NCI-H69 (cell line): ENCODE results near the gene NFX1.

Experiments
- DNase-seq: peaks from one replicate; lab custom pipeline; 2025; lab: John Stamatoyannopoulos, UW

The NFX1 gene

DNA sequence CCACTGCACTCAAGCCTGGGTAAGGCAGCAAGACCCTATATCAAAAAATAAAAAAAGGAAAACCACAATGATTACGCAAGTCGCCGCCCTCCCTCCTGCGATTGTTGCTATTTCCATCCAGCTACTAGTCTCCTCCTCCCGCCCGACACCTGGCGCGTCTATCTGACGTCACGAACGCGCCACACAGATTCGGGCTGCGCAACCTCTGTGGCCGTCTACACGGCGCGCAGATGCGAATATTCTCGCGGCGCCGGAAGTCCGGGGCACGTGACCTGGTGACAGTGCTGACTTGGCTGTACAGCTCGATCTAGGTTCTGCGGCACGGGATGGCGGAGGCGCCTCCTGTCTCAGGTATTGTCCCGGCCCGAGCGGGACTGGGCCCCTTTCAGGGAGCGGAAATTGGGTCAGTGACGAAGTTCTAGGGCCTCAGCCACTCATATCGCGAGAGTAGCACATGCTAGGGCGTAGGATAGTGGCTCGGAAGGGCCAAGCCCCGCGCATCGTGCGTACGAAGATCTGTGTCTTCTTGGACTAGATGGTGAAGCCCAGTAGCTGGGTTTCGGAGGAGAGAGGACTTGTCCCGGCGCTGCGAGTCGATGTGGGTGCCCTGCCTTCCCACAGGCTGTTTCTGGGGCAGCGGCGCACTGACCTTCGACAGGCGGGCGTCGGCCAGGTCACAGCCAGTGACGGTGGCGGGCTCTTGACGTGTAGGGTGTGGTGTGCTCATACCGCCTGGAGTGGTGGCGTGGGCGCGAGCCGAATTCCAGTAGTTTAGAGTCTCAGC, at the start of gene NFX1:
Gene NFX1, plus strand, starts transcription at position 270 of the 784 bp plus-strand sequence. Its CDS starts 57 bp downstream, at position 327.
- DNase-seq, result peak; percentile 99

DNA sequence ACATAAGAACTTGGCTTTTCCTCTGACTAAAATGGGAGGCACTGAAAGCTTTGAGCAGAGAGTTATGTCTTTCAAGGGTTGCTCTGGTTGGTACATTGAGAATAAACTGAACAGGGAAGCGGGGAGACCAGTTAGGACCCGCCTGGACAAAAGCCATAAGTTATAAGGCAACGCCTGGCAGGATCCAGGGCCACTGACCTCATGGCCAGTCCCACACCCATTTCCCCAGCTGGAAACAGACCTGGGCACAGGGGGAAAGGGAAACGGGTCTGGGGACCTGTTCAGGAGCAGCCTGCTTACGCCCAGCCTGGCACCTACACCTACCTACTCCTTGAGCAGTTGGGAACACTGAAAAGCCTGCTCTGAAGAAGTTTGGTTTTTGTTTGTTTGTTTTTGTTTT, 49.0 kb upstream of the NFX1 start:
- no peak for DNase-seq

DNA sequence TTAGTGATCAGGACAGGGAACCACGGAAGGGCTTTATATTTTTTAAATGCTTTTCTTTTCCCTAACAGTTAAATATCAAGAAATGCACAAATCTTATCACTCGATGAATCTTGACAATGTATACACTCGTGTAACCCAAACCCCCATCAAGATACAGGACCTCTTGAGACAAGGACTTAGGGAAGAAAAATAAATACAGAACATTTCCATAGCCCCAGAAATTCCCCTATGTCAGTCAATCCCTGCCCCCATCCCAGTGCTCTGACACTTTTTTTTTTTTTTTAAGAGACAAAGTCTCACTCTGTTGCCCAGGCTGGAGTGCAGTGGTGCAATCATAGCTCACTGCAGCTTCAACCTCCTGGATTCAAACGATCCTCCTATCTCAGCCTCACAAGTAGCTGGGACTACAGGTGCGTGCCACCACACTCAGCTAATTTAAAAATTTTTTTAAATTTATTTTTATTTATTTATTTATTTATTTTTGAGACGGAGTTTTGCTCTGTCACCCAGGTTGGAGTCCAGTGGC, 47.6 kb upstream of the NFX1 start:
- no peak for DNase-seq

GRCh38 chr9:33244137-33244784, 46.1 kb upstream of the NFX1 start:
- no peak for DNase-seq

GRCh38 chr9:33245341-33245740, 45.0 kb upstream of the NFX1 start:
- no peak for DNase-seq

- DNase-seq, result no peak
Measured at GRCh38 chr9:33246269-33246860, 44.0 kb upstream of the NFX1 start.

GRCh38 chr9:33248606-33249005, 41.7 kb upstream of the NFX1 start:
- DNase-seq, result no peak

GRCh38 chr9:33249087-33249658, 41.1 kb upstream of the NFX1 start:
- peak; percentile 36 for DNase-seq

- no peak for DNase-seq
Measured at GRCh38 chr9:33249983-33250382, 40.3 kb upstream of the NFX1 start.

GRCh38 chr9:33250458-33250995, 39.8 kb upstream of the NFX1 start:
- DNase-seq, result no peak

GRCh38 chr9:33254211-33254610, 36.1 kb upstream of the NFX1 start:
- DNase-seq, result no peak

GRCh38 chr9:33255014-33255413, 35.3 kb upstream of the NFX1 start:
- DNase-seq, result no peak

DNA sequence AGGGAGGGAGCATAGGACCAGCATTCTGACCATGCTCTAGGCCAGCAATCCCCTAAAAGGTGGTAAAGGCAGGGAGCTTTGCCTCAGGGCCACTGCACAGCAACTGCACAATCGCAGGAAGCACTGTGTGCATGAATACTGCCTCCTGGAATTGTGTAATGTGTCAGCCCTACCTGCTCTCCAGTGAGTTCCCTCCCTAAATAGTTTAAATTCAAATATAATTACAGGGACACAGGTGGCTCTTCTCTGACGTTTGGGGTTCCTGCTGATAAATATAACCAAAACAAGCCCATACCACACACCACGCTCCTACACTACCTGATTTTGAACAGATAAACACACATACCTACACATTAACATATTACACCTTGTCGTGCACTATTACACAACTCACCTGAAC, 34.8 kb upstream of the NFX1 start:
- no peak for DNase-seq

GRCh38 chr9:33256236-33256635, 34.1 kb upstream of the NFX1 start:
- DNase-seq, result no peak

DNA sequence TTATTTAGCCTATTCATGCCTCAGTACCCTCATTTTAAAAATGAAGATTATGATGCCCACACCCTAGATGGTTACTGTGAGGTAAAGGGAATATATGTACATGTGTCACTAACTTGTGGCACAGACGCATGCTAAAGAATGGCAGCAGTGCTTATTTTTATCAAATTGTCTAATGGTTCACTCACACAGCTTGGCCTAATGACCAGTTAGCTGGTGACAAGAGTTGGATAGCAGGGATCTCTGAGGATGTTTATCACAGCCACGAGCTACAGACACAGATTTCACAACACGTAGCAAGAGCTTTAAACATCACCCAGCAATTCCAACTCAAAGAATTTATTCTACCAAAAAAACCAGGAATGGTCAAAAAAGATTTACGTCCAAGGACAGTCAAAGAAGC, 33.0 kb upstream of the NFX1 start:
- DNase-seq, result no peak

DNA sequence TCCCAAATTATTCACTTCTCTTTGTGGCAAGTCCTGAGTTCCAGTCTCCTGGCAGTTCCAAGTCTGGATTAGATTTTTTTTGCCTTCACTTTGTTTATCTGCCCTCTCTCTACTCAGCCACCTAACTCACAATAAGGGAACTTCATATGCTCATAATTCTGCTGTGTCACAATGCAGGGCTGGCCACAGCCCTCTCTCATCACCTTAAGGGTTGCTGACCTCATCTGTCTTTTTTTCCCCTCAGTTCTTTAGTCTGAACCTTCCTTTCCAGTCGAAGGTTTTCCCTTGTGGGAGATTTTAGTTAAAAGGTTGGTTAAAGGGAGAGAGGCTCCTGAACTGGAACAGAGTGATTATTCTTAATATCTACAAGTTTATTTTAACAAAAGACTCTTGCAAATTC, 29.9 kb upstream of the NFX1 start:
- no peak for DNase-seq

DNA sequence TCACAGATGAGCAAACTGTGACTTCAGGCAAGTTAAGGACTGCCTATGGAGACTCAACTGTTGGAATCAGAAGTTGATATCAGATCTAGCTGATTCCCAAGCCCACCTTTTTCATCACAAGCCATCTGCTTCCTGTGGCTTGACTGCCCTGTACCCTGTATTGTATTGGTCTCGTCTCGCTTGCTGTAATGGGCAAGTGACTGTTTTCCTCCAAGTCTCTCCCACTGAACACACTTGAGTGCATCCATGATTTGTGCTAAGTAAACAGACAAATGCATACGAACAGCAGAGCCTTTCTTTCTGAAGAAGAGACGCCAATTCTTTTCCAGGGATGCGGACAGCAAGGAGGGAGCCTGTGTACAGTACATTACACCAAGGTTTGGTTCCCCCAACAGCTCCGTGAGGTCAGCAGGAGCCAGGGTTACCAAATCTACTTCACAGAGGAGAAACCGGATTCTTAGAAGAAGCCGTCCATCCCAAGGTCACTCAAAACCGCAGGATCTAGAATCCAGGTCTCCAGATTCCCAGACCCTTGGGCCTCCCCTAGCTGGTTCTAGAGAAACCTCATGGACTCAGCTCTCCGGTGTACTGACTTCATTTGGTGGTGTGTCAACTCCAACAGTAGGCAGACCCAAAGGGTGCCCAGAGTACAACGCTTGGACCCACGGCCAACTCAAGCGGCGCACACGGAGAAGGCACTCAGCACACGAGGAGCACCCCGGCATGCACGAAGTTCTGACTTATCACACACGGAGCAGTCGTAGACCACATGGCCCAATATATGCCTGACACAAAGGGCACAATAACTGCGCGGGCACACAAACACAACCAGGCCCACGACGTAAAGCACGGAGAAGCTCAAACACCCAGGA, 26.9 kb upstream of the NFX1 start:
- peak; percentile 68 for DNase-seq

- DNase-seq, result peak; percentile 74
Measured at GRCh38 chr9:33264003-33264472, 26.3 kb upstream of the NFX1 start.

DNA sequence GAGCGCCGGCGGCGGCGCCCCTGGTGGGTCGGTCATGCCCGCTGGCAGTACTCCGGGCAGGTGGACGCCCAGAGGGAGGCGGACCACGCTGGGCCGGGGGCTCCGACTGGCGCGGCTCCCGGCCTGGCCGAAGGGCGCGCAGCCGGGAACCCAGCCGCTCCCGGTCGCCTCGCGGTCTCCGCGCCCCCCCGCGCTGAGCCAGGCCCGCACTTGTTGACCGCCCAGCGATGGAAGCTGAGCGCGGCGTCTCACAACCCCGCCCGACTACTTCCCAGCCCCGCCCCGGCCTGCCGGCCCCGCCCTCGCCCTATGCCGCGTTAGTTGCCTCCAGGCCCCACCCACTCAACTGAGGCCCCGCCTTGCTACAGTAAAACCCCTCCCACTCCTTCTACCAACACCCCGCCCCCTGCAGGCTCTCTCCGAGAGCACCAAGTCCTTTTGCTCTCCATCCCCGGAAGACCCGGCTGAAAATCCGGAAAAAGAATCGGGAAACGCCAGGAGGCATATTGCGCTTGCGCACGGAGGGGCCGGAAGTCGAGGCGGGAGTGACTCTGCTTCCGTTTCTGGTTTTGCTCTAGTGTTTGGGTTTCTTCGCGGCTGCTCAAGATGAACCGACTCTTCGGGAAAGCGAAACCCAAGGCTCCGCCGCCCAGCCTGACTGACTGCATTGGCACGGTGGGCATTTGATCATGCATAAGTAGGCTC, 25.7 kb upstream of the NFX1 start, which contains the start of the genes BAG1 and CHMP5:
Gene BAG1, minus strand, starts transcription at position 236 of the 705 bp plus-strand sequence.
Gene CHMP5, plus strand, starts transcription at position 577 of the 705 bp plus-strand sequence. Its CDS starts 30 bp downstream, at position 607.
- DNase-seq, result peak; percentile 100

- no peak for DNase-seq
Measured at GRCh38 chr9:33265211-33265865, 25.0 kb upstream of the NFX1 start.
